DMS53 (cell line): Measurements from ENCODE around the gene TTC28.
A peak's percentile ranks its signal among the peaks of the same experiment; 100 is the strongest.
"Not testable (repeated sequence)": the region's sequence is repeated elsewhere in the genome, so short reads cannot be mapped to it uniquely, and the experiment has no call there.

Source experiments
- DNase-seq: peaks from one replicate; lab custom pipeline; 2025; lab: John Stamatoyannopoulos, UW

The TTC28 gene

GRCh38 chr22:28183078-28183860 lies 496.4 kb downstream of the TTC28 start:
- DNase-seq = no peak

DNA sequence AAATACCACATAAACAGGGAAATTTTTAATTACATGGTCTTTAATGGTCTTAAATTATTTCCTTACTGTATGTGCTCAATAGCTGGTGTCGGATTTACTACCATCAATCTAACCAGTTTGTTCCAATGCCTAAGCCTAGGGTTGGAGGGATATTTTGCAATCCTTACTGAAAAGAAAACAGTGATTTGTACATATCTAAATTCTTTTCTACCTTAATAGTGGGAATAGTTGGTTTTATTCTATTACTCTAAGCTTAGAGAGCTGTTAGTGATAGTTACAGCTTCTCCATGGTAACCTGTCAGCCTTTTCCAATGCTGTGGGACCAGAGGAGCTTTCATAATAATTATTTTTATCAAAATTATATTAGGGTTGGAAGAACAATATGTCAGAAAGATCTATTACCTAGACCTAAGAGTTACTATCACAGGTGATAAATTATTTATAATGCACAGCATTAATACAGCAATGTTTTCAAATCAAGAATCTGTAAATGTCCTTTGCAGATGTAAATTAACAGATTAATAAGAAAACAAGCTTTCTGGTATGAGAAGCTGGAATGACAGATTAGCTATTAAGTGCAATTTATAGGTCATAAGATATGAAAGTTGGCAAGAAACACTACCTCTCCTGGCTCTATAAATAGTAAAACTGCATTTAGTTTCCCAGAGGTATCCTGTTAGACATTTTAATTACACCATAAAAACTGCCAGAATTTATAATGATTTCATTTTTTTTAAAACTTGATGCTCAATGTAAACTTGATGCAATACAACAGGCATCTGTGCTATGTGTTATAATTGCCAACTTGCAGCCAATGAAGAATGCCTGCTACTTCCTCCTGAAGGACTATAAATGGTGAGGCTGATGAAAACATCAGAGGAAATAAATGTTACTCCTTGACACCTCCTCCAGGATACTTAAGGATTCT lies 498.6 kb downstream of the TTC28 start:
- DNase-seq = no peak

DNA sequence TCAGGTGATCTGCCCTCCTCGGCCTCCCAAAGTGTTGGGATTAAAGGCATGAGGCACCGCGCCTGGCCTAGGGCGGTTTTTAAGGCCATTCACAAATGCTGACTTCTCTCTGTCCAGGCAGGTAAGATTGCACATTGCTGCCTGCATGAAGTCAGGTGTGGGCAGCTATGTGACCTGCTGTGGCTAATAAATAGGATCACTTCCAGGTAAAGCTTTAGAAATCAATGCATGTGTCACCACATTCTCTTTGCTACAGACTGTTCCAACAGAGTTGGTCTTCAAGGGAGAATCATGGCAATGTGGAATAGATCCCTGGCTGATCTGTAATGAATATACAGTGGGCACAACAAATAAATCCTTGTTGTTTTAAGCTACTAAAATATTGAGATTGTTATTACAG lies 500.2 kb downstream of the TTC28 start:
- no peak for DNase-seq

GRCh38 chr22:28175730-28176492 lies 503.7 kb downstream of the TTC28 start:
- no peak for DNase-seq

DNA sequence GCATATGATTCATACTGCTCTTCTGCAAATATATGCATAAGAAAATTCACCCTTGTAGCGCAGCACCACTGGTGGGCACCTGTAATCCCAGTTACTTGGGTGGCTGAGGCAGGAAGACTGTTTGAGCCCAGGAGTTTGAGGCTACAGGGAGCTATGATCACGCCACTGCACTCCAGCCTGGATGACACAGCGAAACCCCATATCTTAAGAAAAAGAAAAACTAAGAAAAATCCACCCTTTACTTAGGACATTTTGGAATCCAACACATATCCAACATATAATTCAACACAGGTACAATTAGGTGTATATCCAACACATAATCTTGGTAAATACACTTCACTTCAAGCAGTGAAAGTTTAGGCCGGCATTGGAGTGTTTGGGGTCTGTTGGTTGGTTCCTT lies 505.1 kb downstream of the TTC28 start:
- no peak for DNase-seq

DNA sequence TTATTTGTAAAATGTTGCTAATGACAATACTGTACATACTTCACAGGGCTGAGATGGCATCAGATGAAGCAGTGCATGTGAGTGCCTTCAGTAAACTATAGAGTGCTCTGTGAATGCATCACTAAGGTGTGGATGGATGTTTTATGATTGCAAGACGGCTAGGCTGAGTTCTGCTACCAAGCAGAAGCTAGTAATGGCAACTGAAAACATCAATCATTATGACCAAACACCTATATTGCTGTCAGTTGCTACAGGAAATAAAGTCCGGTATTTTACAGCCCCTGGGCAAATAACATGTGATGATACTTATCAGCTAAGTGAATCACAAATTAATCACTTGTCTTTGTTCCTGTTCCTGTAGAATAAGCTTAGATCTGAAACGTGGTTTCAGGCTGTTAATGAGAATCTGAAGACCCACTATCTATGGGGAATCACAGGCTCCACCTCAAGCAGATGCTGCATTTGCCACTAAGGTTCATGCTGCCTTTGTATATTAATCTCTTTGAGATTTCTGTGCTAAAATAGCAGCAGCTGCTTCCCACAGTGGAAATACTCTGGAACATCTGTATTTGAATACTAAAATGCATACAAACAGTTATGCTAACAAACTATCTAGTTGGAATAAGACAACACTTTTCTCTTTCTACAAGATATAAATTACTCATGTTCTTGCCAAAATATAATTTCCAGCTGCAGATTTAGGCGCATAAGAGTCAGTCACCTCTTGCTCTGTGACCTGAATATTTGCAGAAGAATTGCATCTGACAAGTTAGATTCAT lies 506.6 kb downstream of the TTC28 start:
- peak; percentile 31 for DNase-seq

DNA sequence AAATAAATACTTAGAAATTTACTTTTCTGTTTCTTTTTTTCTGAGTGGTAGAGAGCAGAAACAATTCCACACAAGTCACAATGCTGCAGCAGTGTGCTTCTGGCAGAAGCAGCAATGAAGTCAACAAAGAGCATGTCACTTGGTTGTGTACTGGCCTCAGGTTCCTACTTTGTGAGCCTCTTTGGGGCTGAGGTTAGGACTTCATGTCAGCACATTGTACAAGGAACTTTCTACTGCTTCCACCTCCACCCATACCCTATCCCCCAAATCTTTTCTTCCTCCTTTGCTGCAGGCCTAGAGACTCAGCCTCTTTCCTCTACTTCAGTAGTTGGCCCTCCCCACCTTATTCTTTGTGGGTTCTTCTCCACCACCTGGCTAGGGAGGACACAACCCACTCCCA lies 507.9 kb downstream of the TTC28 start:
- DNase-seq = no peak

- no peak for DNase-seq
These were observed 508.5 kb downstream of the TTC28 start for GRCh38 chr22:28171115-28171514.

- not testable (repeated sequence) for DNase-seq
These were observed 510.3 kb downstream of the TTC28 start for GRCh38 chr22:28169314-28169713.

DNA sequence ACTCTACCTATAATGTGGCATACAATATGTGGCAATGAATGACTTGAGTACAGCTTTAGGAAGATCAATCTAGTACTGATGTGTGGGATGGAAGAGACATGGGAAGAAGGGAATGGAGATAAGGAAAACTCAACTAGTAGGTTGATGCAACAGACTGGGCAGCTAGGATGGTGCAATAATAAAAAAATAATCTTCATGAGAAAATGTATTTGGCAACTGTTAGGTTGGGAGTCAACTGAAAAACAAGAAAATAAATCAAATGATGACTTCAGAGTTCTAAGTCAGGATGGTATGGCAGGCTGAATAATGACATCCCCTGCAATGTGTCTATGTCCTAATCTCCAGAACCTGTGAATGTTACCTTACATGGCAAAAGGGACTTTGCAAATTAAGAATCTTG lies 523.8 kb downstream of the TTC28 start:
- DNase-seq = no peak

DNA sequence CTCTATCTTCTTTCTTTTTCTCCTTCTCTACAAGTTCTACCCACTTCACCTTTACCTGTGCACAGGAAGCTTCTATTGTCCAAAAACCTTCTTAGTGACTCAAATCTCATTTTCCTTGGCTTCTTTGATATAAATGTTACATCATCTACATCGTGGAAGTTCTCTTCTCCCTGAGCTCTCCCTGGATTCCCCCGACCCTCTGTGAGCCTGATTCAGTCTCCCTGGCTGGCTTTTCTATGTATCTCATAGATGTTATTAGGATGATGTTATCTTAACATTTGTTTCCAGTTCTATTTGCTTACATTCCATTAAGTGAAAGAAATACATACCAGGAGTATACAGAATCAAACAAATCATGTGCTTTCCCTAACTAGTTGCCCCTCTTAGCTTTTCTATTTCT lies 524.8 kb downstream of the TTC28 start:
- no peak for DNase-seq

DNA sequence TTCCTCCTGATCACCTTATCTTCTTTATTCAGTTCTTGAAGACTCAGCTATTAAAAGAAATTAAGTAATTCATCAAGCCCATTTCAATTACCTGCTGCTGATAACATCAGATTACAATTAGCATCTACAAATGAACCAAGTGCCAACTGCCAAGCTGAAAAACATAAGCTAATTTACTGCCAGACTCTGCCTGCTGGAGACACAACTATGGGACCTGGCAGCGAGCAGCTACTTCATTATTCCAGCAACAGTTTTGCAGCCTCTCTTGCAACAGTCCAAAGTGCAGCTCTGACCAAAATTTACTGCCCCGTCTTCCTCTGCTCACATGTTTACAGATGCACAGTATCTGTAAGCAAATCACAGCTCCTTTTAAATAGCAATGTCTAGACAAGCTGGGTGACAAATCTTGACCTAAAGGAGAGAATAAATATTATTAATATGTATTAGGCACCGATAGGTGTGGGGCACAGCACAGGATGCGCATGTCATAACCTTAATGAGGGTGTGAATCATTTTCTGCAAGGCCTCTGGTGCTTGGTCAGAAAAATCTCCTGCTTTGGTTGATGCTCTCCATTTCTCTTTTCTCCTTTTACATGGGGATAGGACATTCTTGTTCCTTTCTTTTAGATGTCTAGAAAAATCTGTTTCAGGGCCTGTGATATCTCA lies 528.4 kb downstream of the TTC28 start:
- DNase-seq = no peak

- DNase-seq = no peak
These were observed 530.7 kb downstream of the TTC28 start for GRCh38 chr22:28148816-28149465.

GRCh38 chr22:28147401-28147800 lies 532.2 kb downstream of the TTC28 start:
- DNase-seq = no peak

DNA sequence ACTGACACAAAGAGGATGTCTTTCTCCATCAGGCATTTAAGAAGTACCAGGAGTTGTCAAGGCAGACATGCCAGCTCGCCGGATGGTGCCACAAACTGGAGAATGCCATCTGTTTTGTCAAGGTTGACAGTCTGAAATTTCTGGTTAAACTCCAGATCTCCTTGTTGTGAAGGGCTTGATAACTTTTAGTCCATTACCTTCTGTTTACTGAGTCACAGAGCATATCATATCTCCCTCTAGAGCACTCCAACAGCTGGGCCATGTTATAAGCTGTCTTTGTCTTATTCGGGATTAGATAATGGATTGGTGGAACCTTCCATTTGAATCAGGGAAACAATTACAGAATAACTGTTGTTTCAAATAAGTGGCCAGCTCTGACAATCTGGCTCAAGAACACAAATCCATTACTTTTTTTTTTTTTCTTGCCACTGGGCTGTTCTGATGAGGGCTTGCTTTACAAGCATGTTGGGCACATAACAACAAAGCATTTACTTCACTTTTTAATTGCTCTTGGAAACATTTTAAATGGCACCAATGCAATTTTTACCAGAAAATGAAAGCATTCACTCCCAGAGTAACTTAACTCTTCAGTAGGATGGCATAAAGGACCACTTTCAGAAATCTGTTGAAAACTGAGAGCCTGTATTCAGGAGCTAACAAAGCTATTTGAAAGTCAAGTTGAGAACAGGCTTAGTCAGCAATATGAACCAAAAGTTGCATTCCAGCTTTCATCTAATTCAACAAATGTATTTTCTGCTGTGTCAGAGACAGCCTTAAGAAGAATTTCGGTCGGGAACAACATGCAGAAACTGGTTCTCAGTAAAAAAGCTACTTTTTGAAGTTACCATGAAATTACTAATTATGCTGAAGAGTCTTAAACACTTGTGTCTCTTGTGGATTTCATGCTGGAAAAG lies 533.0 kb downstream of the TTC28 start:
- DNase-seq = no peak

GRCh38 chr22:28143961-28144745 lies 535.5 kb downstream of the TTC28 start:
- no peak for DNase-seq

DNA sequence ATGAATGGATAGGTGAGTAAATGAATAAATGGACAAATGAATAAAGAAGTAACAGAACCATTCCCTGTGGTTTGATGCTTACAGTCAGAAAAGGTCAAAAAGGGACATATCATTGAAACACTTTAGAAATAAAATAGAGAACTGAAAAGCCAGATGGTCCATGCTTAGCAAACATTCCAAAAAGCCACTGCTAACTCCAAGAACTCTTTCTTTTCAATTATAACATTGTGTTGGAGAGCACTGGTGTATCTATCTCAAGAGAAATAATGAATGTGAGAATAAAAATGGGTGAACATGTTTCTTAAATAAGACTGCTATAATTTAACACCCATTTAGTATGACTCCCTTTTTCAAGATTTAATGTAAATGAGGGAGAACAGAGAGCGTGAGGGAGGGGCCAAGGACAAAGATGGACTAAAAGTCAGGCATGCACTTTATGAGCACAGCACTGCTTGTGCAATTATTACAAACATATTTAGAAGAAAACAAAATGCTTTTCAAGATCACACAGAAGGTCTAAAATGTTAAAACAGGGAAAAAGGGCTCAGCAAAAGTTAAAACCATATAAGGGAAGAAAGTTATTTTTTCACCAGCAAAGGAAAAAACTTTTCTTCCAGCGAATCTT lies 536.3 kb downstream of the TTC28 start:
- no peak for DNase-seq

DNA sequence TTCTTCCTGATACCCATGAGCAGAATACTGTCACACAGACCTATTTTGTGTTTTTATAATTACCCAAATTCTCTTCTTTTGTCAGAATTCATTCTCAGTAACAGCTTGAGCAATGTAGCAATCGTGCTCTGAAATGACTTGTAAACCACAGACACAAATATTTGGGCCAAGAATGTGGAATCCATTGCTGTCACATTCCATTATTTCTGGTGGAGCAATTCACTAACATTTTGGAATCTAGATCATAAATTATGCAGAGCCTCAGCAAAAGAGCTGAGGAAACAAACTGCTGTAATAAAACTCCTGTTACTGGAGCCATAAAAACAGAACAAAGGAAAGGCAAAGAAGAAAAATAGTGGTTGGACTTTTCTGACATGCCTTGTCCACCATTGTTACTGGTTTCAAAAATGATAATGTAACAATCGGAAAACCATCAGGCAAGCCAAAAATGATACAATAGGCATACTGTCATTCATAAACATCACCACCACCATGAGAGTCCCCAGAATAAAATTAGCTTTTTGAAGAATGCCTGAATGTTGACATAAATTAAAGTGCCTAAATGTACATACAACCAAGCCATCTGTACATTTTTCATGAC lies 537.2 kb downstream of the TTC28 start:
- DNase-seq = no peak
